NCI-H1417 (cell line): ENCODE measurements around the gene UBAC1.
"Not testable (repeated sequence)": the region's sequence is repeated elsewhere in the genome, so short reads cannot be mapped to it uniquely, and the experiment has no call there.

Source experiments
- DNase-seq, 3 experiments: peaks; one replicate each; lab custom pipeline; 2025; lab: John Stamatoyannopoulos, UW

The UBAC1 gene

DNA sequence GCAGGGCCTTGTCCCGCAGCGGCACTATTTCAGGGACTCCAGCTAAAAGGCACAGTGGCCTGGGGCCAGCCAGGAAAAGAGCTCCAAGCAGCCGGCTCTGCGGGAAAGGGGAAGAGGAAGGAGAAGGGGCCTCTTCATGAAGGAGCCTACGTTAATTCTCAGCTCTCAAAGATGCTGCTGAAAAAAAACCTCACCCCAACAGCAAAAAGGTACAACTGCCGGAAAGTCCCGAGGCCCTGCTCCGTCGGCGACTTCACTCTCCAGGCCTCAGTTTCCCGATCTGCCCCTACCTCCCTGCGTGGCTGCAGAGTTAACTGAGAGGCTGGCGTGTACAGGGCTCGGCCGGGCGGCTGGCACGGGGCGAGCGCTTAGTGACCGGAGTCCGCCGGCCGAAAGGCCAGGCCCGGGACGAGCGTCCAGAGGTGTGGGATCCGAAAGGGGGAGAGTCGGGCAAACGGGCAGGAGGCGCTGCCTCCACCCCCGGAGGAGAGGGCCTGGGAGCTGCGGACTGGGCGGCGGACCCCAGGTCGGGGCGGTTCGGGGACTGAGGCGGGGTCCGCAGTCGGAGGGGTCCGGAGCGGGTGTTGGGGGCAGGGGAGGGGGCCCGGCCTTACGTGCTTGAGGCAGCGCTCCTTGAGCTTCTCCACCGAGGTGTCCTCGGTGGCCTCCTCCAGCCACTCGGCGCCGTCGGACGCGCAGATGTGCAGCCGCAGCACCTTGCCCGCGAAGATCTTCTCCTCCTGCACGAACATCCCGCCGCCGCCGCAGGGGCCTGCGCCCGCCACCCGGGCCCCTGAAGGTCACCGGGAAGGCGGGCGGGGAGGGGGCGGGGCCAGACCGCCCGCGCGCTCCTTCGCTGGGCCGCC, 529 bp downstream of the UBAC1 start:
- peak in 1 of 3 experiments; percentile 60 for DNase-seq

DNA sequence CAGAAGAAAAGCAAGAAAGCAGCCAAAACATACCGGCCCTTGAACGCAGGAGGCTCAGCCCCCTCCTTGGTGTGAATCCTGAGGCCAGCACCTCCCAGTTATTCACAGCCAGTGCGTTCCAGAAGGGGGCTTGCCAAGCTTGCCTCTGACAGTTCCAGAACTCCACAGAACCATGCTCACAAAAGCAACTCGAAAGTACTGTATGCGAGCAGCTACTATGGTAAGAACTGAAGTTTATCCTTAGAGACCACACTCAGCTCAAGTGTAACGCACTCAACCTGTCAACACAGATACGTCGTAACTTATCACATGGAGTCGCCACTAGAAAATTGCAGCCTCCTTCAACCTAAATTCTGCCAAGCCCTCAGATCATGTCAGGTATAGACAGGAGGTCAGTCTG, 1.4 kb downstream of the UBAC1 start:
- peak in 1 of 3 experiments; percentile 5 for DNase-seq

DNA sequence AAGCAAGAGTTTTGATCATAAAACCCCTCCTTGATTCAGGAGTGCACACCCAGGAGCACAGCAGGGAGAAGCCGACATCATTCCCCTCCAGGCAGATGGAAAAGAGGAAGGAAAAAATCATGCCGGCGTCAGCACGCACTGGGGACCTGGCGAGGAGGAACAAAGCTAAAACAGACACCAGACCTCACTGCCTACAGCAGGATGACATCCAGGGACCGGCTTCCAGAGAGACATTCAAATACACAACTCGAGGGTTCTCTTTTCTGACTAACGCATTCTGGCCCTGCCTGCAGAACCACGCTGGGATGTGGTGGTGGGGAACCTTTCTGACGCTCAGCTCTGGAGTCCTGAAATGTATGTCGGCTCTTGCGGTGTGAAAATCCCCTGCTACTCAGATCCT, 2.7 kb downstream of the UBAC1 start:
- DNase-seq = no peak

DNA sequence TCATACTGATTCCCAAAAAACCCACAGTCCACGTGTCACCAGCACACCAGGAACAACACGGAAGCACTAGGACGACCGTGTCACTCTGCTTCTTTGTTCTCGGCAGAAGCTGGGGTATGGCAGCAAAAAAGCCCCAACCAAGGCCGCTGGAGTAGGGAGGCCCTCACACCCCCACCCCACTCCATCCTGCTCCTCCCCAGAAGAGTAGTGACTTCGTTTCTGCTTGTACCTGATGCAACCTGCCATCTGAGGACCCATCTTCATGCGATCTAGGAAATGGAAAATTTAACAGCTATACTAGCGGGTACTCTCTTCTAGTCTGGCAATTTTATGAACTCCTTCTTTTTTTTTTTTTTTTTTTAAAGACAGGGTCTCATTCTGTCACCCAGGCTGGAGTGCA, 3.7 kb downstream of the UBAC1 start:
- DNase-seq = no peak

DNA sequence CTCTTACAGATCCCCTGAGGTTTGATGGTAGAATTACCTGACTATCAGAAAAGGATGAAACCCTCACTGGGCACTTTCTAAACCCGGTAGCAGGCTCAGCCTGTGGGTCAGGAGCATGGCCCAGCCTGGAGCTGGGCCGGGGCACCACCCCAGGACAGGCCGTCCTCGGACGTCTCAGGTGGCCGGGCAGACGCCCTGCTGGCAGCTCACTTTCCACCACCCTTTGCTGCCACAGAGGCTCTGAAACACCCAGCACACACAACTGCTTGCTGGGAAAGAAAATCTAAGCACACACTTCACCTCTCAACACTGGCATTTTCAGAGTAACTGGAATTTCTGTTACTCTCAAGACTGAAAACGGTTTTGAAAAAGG, 4.4 kb downstream of the UBAC1 start:
- DNase-seq = no peak

DNA sequence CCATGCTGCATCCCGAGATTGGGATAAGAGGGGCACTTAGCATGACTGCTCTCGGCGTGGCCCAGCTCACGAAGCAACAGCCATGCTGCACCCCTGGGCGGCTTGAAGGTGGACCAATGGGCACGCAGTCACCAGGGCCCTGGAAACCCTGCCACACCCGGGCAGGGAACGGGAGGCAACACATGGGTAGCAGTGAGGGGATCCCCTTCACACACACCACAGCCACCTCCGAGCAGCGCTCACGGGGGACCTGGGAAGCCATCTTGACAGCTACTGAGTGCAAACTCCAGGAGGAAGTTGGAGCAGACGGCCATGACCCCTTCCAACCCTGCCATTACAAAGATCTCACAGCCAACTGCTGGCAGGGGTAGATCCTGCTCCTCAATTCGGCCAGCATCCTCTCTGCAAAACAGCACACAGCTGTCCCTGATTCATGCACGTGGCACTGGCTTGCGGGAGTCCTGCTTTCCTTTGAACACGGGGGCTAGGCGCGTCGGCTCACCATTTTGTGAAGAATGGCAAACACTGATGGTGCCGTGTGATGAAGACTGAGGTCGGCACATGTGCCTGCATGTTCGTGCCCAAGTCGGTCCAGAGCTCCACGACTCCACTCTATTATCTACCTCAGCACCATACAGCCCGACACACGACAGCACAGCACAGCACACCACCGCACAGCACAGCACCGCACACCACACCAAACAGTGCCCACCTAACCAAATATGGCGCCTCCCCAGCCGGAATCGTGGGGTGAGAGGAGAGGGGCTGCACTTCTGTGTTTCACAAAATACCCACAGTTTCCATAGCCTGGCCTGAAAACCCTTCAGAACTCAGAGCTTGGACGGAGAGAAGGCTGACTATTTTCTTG, 5.0 kb downstream of the UBAC1 start:
- DNase-seq = no peak

DNA sequence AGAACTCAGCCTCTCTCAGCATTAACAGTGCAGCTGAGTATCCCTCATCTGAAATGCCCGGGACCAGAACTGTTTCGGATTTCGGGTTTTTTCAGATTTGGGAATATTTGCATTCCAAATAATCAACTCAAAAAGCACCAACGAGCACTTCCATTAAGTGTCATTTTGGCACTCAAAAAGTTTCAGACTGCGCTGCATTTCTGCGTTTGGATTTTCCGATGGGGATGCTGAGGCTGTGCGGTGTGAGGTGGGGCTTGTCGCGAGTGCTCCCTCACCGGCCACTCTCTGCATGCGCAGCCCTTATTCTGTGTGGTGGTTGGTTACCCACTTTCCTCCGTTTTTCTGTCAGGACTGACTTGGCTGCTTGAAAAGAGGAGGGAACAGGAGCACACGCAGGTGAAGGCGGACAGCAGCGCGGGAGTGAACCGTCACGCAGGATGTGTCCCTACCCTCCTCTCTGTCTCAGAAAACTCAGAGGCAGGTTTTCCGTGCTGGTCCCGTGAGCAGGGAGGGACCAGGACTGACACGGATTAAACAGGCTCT, 8.4 kb downstream of the UBAC1 start:
- DNase-seq = no peak

DNA sequence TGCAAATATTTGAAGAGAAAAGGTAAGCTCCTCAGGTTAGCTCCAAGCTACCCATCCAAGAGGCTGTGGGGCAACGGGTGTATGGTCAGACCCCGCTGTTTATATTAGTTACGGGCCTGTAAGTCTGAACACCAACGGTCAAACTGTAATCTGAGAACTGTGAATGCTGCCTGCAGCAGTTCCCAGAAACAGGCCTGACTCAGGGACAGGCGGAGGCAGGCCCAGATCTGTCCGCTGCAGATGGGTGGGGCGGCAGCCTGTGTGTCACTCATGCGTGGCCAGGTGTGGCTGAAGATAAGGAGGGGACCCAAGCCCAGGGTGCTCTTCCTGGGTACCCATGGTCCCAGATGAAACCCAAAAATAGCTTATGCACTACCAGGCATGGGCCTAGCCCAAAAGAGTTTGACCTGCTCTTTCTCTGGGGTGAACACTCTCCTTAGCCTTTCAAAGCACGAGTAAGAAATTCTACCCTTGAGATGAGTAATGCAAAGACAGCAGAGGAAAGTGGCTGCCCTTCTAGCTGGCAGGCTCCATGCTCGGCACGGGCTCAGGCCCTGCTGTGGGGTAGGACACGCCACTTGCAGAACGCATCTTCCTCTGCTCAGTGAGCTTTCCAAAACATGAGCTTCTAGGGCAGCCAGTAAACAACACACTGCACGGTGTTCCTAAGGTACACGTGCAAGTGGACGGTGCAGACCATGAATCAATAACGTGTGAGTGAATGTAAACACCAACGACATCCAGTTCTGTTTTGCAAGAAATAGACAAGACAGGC, 9.1 kb downstream of the UBAC1 start:
- DNase-seq = peak; percentile 33 to 82 (median 54)

DNA sequence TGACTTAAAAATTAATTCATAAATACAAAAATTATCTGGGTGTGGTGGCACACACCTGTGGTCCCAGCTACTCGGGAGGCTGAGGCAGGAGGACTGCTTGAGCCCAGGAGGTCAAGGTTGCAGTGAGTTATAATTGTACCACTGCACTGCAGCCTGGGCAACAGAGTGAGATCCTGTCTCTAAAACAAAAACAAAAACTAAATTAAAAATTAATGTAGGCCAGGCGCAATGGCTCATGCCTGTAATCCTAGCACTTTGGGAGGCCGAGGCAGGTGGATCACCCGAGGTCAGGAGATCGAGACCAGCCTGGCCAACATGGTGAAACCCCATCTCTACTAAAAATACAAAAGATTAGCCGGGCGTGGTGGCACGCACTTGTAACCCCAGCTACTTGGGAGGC, 9.9 kb downstream of the UBAC1 start:
- not testable (repeated sequence) for DNase-seq

DNA sequence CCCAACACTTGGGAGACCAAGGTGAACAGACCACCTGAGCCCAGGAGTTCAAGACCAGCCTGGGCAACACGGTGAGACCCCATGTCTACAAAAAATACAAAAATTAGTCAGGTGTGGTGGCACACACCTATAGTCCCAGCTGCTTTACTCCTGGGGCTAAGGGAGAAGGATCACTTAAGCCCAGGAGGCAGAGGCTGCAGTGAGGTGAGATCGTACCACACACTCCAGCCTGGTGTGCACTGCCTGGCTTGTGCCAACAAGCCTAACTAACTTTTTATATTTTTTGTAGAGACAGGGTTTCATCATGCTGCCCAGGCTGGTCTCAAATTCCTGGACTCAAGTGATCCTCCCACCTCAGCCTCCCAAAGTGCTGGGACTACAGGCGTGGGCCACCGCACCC, 10.3 kb downstream of the UBAC1 start:
- not testable (repeated sequence) for DNase-seq

DNA sequence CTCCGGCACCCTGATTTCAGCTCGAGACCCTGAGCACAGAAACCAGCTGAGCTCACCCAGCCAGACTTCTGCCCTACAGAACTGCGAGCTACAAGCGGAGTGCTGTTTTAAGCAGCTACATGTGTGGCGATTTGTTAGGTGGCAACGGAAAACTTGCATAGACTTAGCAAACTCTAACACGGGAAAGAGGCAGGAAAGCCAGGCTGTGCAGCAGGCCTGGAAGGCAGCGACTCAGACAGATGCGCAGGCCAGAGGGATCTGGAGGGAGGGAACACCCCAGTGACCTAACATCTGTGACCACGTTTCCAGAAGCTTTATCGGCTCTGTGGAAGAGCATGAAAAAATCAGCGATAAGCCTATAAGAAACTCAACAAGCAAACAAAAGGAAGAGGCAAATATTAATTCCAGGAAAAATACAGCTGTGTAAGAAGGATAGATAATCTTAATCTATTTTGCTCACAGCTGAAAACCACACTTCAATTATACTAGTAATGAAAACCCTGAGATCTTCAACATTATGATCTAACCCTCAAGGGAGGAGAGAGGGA, 11.0 kb downstream of the UBAC1 start:
- no peak for DNase-seq

DNA sequence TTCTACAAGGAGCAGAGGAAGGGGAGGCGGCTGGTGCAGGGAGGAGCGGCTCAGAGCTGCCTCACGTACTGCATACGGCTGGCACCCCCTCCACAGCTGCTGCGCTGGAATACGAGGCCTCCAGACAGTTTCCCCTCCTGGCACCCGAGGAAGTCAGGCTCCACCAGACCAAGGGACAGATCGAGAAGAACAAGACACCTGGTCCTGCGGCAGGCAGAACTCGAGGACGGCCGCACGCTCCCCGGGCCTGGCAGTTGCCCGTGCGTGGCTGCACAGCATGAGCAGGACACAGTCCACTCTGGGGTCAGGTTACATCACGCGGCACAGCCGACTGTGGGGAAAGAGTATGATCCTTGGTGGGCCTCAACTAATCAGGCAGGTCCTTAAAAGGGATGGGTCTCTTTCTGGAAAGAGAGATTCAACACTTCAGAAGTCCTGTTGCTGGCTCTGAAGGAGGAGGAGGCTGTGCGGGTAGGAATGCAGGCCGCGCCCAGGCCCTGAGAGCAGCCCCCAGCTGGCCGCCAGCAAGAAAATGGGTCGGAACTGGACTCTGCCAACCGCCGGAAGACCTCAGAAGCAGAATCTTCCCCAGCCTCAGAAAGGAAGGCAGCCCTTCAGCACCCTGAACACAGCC, 11.6 kb downstream of the UBAC1 start:
- no peak for DNase-seq

DNA sequence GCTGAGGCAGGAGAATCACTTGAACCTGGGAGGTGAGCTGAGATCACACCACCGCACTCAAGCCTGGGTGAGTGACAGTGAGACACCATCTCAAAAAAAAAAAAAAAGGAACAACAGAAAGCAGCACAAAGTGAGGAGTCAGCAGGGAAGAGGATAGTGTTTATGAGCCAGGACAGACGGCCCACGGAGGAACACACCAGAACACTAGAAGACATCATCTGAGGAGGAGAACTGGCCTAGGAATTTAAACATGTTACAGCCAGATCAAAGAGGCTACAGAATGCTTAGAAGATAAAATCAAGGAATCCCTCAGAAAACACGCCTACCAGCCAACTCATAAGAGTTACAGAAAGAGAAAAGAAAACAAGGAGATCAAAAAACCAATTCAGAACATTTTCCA, 12.2 kb downstream of the UBAC1 start:
- DNase-seq = no peak

DNA sequence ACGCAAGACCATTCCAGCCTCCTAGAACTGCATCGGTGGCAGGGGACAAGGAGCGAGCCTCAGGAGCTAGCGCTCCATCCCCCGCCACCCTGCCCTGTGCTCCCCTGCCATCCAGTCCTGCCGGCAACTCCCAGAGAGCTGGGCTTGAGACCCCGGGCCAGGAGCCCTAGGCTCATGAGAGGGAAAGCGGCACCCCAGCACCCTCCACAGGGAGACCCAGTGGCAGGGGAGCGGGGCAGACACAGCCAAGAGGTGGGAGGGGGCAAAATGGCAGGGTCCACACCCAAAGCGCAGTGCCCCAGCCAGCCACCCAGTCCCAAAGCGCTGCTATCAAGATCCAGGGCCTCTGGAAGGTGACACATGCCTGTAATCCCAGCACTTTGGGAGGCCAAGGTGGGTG, 12.7 kb downstream of the UBAC1 start:
- no peak for DNase-seq

DNA sequence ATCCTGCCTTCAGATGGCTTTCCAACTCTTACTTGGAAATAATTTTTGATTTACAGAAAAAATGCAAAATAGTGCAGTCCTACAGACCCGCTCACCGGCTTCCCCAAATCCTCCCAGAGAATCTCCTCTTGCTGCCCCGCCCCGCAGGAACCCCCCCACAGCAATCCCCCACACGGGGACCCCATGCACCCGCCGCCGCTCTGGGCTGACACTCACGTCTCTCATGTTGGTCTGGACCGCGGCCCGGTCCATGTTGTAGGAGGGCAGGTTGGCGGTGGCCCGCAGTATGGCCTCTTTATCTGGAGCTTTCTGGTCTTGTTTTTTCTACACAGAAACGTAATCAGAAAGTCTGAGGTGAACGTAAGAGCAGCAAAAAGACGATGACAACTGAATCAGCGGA, 13.6 kb downstream of the UBAC1 start:
- no peak for DNase-seq

DNA sequence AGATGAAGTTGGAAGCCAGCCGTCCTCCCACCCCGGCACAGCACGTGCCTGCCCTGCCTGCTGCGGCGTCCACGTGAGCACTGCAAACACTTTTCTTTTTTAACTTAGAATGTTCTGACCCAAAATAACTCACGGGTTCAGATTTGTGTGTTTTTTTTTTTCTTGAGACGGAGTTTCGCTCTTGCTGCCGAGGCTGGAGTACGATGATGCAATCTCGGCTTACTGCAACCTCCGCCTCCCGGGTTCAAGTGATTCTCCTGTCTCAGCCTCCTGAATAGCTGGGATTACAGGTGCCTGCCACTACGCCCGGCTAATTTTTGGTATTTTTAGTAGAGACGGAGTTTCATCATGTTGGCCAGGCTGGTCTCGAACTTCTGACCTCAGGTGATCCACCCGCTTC, 14.1 kb downstream of the UBAC1 start:
- DNase-seq = not testable (repeated sequence)

DNA sequence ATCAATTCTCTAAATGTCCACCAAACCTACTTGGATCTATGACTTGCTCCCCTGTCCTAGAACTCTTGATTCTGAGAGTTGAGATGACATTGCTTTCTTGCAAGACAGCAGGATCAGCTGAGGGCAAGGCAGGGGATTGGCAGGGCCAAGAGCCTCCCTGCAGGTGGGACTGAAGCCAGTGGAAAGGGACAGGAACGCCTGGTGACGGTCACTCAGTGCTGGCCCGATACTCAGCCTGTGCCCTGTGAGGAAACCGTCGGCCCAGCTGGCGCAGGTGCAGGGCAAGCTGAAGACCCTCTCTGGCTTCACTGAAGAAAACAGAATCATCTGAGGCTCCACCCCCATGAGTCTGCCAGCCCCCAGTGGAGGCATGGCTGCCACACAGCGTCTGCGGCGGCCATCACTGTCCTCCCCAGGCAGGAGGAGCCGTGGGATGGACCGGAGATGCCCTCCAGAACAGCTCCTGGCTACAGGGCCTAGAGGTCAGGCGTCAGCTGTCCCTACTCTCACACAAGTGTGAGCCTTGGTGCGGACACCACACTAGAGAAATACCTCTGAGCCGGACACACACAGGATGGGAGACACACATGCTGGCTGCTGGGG, 14.7 kb downstream of the UBAC1 start:
- DNase-seq = no peak

DNA sequence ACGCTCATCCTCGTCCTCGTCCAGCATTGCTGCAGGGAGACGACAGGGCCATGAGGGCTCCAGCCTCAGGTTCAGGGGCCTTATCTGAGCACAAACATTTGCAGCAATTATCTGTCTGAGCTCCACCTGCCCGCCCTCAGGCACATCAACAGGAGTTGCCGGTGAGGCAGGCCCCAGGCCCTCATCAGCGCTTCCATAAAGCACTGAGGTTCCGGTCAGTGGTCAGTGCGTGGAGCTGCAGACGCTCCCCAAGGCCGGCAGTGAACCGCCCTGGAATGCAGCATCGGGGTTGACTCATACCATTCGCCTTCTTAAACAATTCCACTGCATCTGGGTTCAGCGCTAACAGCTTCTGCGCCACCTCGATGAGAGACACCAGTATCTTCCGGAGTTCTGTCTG, 15.2 kb downstream of the UBAC1 start:
- DNase-seq = peak in 1 of 3 experiments; percentile 18

DNA sequence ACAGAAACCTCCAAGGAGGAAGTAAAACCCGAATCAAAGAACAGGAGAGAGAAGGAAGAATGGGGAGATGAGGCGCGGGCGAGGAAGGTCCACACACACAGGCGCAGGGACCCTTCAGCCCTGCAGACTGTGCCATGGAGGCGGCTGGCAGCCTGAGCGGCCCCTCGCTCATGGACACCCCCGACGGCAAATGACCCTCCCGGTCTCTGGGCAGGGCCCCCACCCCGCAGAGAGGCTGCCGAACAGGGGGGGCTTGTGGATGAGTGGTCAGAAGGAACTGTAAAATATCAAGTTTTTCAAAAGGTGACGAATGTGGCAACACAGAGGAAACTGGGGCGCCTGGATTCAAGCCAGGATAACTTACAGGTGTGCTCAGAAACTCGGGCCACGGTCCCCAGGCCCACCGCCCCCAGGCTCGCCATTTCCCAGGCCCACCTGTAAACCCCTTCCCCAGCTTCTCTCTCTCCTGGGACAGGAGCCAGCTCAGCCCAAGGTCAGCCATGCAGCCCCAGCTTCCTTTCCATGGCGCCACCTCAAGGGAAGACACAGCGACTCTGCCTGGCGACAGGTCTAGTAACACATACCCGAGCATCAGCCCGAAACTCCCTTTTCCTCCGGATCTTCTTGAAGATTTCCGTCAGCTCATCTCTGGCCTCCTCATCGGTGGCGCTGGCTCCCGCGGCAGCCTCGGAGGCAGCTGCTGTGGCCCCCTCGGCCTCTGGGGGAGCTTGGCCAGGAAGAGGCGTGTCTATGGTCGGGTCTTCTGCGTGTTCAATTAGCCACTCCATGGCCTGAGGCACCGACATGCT, 16.5 kb downstream of the UBAC1 start:
- no peak for DNase-seq

DNA sequence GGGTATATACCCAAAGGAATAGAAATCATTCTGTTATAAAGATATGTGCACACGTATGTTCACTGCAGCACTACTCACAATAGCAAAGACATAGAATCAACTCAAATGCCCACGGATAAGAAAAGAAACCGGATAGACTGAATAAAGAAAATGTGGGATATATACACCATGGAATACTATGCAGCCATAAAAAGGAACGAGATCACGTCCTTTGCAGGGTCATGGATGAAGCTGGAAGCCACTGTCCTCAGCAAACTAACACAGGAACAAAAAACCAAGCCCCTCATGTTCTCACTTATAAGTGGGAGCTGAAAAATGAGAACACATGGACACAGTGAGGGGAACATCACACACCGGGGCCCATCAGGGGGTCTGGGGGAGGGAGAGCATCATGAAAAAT, 17.6 kb downstream of the UBAC1 start:
- DNase-seq = not testable (repeated sequence)
